Keratinocyte (primary cell): ENCODE measurements around the gene HOXA11.

Source experiments
- EZH2 ChIP-seq: IDR thresholded peaks from one replicate; pipeline ENCODE4 v1.6.1; 2012; ENCODE audit warnings: inconsistent platforms, mild to moderate bottlenecking, low read length, moderate library complexity
- TF ChIP-seq, protein P1 (sequence below), 3 experiments: IDR thresholded peaks in 1 of 3; conservative IDR thresholded peaks in 1 of 3; optimal IDR thresholded peaks in 1 of 3; 2 replicates in 2 of 3; 3 replicates in 1 of 3; pipeline versions ENCODE3 to v1.5.1; 2011; ENCODE audit warnings: low read length in 3 of 3, mild to moderate bottlenecking in 3 of 3, moderate library complexity in 2 of 3, control low read depth in 1 of 3, inconsistent platforms in 1 of 3; ENCODE audit not compliant: insufficient read depth in 2 of 3; ENCODE audit errors: extremely low read depth in 1 of 3

DNA sequence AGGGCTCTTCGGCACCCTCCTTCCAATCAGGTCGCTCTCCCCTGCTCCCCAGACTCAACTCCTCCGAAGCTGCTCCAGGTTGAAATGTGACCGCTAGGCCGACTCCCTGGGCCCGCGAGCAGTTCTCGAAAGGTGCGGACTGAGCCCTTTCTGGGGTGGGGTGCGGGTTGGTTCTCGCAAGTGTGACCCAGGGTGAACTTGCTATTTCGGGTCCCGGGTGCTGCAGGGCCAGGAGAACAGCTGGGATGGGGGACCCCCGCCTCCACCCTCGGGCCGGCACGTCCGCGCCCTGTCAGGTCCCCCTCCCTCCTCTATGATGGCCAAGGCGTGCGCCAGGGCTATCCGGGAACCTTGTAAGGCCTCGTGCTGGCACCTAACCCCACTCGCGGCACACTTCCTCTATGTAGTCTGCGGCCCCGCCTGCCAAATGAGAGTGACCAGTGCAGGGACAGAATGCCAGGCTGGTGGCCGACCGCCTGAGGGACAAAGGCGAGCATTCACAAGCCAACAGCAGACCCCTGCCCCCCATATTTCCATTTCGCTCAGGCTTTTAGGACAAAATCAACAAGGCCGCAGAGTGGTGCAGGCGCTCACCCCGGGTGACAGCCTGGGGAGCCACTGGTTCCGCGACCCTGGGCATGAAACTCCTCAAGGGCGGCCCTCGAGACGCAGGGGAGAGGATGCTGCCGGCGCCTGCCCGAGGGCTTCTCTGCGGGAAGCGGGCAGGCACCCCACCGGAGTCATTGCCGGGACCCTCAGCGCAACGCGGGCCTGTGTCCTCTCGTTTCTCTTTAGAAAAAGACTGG lies 28.6 kb upstream of the HOXA11 start:
- TF ChIP-seq, protein P1, sequence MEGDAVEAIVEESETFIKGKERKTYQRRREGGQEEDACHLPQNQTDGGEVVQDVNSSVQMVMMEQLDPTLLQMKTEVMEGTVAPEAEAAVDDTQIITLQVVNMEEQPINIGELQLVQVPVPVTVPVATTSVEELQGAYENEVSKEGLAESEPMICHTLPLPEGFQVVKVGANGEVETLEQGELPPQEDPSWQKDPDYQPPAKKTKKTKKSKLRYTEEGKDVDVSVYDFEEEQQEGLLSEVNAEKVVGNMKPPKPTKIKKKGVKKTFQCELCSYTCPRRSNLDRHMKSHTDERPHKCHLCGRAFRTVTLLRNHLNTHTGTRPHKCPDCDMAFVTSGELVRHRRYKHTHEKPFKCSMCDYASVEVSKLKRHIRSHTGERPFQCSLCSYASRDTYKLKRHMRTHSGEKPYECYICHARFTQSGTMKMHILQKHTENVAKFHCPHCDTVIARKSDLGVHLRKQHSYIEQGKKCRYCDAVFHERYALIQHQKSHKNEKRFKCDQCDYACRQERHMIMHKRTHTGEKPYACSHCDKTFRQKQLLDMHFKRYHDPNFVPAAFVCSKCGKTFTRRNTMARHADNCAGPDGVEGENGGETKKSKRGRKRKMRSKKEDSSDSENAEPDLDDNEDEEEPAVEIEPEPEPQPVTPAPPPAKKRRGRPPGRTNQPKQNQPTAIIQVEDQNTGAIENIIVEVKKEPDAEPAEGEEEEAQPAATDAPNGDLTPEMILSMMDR (optimal IDR thresholded peaks at IDR 0.05 in 1 of 3, IDR thresholded peaks at IDR 0.05 in 1 of 3, conservative IDR thresholded peaks at IDR 0.05 in 1 of 3; ENCODE audit: extremely low read depth in 1 of 3, insufficient read depth in 2 of 3, low read length in 3 of 3): no peak
- no peak for TF ChIP-seq EZH2
